Gastrocnemius medialis (tissue), 4 donors: ENCODE measurements around the gene SLC38A8. TPM values are rescaled to one million over a fixed set of nuclear protein-coding genes. Genes with fewer than 3 reads are reported as not detected.

Source experiments
- ATAC-seq, 2 donors: fragments of 150-250 bp; one replicate each; pipeline ENCODE4 v1.9.1; 2016
- DNase-seq, 2 donors: peaks; one replicate each; pipeline ENCODE4 v3.0.0-alpha.2; 2019
- H3K27ac ChIP-seq, 4 donors: fragments of 200-600 bp; sonication (generic); 1 replicate in 1 of 4; 2 replicates in 3 of 4; pipeline ENCODE4 v1.5.1; 2016 to 2018; ENCODE audit warnings: mild to moderate bottlenecking in 2 of 4, moderate library complexity in 1 of 4
- H3K27me3 ChIP-seq, 3 donors: fragments of 200-600 bp; sonication (generic) in 2 of 3; 1 replicate in 1 of 3; 2 replicates in 2 of 3; pipeline versions ENCODE4 v1.5.1 to v1.6.0; 2016 to 2019; ENCODE audit warnings: mild to moderate bottlenecking in 1 of 3, moderate library complexity in 1 of 3
- H3K36me3 ChIP-seq, 2 donors: fragments of 200-600 bp; sonication (generic) in 1 of 2; one replicate each; pipeline ENCODE4 v1.5.1; 2017 to 2018
- H3K4me1 ChIP-seq, 2 donors: fragments of 200-600 bp; sonication (generic) in 1 of 2; one replicate each; pipeline ENCODE4 v1.5.1; 2016 to 2017; ENCODE audit warnings: mild to moderate bottlenecking in 2 of 2
- H3K4me3 ChIP-seq, 4 donors: fragments of 200-600 bp; sonication (generic) in 3 of 4; 1 replicate in 1 of 4; 2 replicates in 3 of 4; pipeline ENCODE4 v1.5.1; 2016 to 2019; ENCODE audit warnings: mild to moderate bottlenecking in 2 of 4
- H3K9me3 ChIP-seq, 3 donors: fragments of 200-600 bp; sonication (generic) in 2 of 3; 1 replicate in 1 of 3; 2 replicates in 2 of 3; pipeline ENCODE4 v1.5.1; 2016 to 2019
- POLR2A ChIP-seq, 2 donors: fragments of 450-650 bp; IDR thresholded peaks; one replicate each; pipeline ENCODE4 v1.6.1; 2017; ENCODE audit warnings: antibody characterized with exemption in 2 of 2, mild to moderate bottlenecking in 2 of 2, moderate library complexity in 2 of 2
- in situ Hi-C, 4 donors: fragments of 200-750 bp; cut with MboI; loops; one replicate each; pipeline versions ENCODE4 v1.15.0 to v1.8.0; 2017; ENCODE audit warnings: low sequenced_read_pairs in 4 of 4
- intact Hi-C: fragments of 100-400 bp; cut with DNase I; formaldehyde crosslinking; loops from one replicate; pipeline ENCODE4 v1.15.1; 2023; ENCODE audit warnings: low total_unique reads
- total RNA-seq, 4 donors: library from RNA; depleted of rRNA; stranded (reverse); fragments of >200 nt; gene quantifications; one replicate each; pipeline versions ENCODE4 v1.1.0 to v1.2.3, GENCODE V29; 2016
- TF ChIP-seq, protein P1 (sequence below), 5 experiments: fragments of 450-650 bp in 3 of 5; fragments of 200-600 bp in 2 of 5; sonication (generic) in 2 of 5; IDR thresholded peaks in 4 of 5; conservative IDR thresholded peaks in 1 of 5; 1 replicate in 4 of 5; 2 replicates in 1 of 5; pipeline ENCODE4 v1.5.1; 2016 to 2019; ENCODE audit warnings: antibody characterized with exemption in 5 of 5, mild to moderate bottlenecking in 3 of 5, moderate library complexity in 3 of 5

SLC38A8 gene
- total RNA-seq, 4 donors from 2014 or later: not detected

- no peak for ATAC-seq
- in situ Hi-C loops: loop anchor here in 3 of 4 donors (10.0 to 25.0 kb wide), 3 partner anchors 75 to 125 kb away; partner anchors contain the start of genes NECAB2 (in 1 of the 3) and OSGIN1 (in 1 of the 3)
- H3K27ac ChIP-seq: no peak overlapping the region
- H3K4me3 ChIP-seq: no peak overlapping the region
- no peaks in the 10 kb centered on the region for H3K9me3 ChIP-seq
- H3K27me3 ChIP-seq: no peaks in the 10 kb centered on the region
- TF ChIP-seq POLR2A (IDR thresholded peaks at IDR 0.05): no peak
- TF ChIP-seq, protein P1, sequence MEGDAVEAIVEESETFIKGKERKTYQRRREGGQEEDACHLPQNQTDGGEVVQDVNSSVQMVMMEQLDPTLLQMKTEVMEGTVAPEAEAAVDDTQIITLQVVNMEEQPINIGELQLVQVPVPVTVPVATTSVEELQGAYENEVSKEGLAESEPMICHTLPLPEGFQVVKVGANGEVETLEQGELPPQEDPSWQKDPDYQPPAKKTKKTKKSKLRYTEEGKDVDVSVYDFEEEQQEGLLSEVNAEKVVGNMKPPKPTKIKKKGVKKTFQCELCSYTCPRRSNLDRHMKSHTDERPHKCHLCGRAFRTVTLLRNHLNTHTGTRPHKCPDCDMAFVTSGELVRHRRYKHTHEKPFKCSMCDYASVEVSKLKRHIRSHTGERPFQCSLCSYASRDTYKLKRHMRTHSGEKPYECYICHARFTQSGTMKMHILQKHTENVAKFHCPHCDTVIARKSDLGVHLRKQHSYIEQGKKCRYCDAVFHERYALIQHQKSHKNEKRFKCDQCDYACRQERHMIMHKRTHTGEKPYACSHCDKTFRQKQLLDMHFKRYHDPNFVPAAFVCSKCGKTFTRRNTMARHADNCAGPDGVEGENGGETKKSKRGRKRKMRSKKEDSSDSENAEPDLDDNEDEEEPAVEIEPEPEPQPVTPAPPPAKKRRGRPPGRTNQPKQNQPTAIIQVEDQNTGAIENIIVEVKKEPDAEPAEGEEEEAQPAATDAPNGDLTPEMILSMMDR (IDR thresholded peaks at IDR 0.05 in 4 of 5, conservative IDR thresholded peaks at IDR 0.05 in 1 of 5): no peak
- no peaks in the 10 kb centered on the region for H3K4me1 ChIP-seq
- DNase-seq: no peak
- intact Hi-C loops: no loop called here
- H3K36me3 ChIP-seq: peaks cover 0 to 34% of the 10 kb centered on the region in 2 donors
These were observed 6.9 kb upstream of the SLC38A8 start for GRCh38 chr16:84049403-84050060.

- Histone ChIP-seq H3K27me3 (no peaks in the 10 kb centered on the region), H3K27ac (no peak overlapping the region), H3K36me3 (peaks cover 0 to 28% of the 10 kb centered on the region in 2 donors), H3K9me3 (no peaks in the 10 kb centered on the region), H3K4me1 (no peaks in the 10 kb centered on the region), H3K4me3 (no peak overlapping the region)
- ATAC-seq: no peak
- DNase-seq: no peak
- intact Hi-C loops (no loop called here), in situ Hi-C loops (loop anchor here in 1 of 4 donors (10.0 kb wide), 1 partner anchor 124 kb away; no protein-coding TSS in a partner anchor)
- TF ChIP-seq, protein P1 (IDR thresholded peaks at IDR 0.05 in 4 of 5, conservative IDR thresholded peaks at IDR 0.05 in 1 of 5): no peak
- TF ChIP-seq POLR2A (IDR thresholded peaks at IDR 0.05): no peak
These were observed 6.3 kb upstream of the SLC38A8 start for GRCh38 chr16:84048871-84049270.

DNA sequence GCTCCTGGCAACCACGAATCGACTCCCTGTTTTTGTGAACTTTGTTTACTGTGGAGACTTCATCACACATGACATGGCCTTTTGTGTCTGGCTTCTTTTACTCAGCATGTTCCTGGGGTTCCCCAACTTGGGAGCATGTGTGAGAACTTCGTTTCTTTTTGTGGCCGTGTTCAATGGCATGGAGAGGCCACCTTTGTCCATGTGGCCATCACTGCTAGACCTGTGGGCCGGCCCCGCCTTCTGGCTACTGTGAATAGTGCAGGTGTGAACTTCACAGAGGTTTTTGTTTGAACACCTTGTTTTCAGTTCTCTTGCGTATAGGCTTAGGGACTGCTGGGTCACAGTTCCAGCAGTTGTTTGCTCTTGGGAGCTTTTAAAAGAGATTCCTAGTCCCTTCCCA, 5.7 kb upstream of the SLC38A8 start:
- Histone ChIP-seq H3K4me3 (no peak overlapping the region), H3K27me3 (no peaks in the 10 kb centered on the region), H3K36me3 (peaks cover 0 to 22% of the 10 kb centered on the region in 2 donors), H3K27ac (no peak overlapping the region), H3K9me3 (no peaks in the 10 kb centered on the region), H3K4me1 (no peaks in the 10 kb centered on the region)
- ATAC-seq: no peak
- TF ChIP-seq, protein P1 (IDR thresholded peaks at IDR 0.05 in 4 of 5, conservative IDR thresholded peaks at IDR 0.05 in 1 of 5): no peak
- no peak for TF ChIP-seq POLR2A (IDR thresholded peaks at IDR 0.05)
- DNase-seq: no peak
- in situ Hi-C loops: loop anchor here in 1 of 4 donors (10.0 kb wide), 1 partner anchor 123 kb away; no protein-coding TSS in a partner anchor
- intact Hi-C loops: no loop called here

GRCh38 chr16:84047626-84048025, 5.0 kb upstream of the SLC38A8 start:
- ATAC-seq: no peak
- Histone ChIP-seq H3K27me3 (no peaks in the 10 kb centered on the region), H3K36me3 (peaks cover 0 to 15% of the 10 kb centered on the region in 2 donors), H3K4me3 (no peak overlapping the region), H3K4me1 (no peaks in the 10 kb centered on the region), H3K9me3 (no peaks in the 10 kb centered on the region), H3K27ac (no peak overlapping the region)
- in situ Hi-C loops: loop anchor here in 1 of 4 donors (10.0 kb wide), 1 partner anchor 123 kb away; no protein-coding TSS in a partner anchor
- no peak for DNase-seq
- intact Hi-C loops: no loop called here
- no peak for TF ChIP-seq POLR2A (IDR thresholded peaks at IDR 0.05)
- TF ChIP-seq, protein P1 (IDR thresholded peaks at IDR 0.05 in 4 of 5, conservative IDR thresholded peaks at IDR 0.05 in 1 of 5): no peak
